KG1 (cell line): ENCODE measurements around the gene BUD31.
"Not testable (repeated sequence)": the region's sequence is repeated elsewhere in the genome, so short reads cannot be mapped to it uniquely, and the experiment has no call there.

Experiments used
- DNase-seq: peaks from one replicate; lab custom pipeline; 2025; lab: John Stamatoyannopoulos, UW

BUD31 gene

DNA sequence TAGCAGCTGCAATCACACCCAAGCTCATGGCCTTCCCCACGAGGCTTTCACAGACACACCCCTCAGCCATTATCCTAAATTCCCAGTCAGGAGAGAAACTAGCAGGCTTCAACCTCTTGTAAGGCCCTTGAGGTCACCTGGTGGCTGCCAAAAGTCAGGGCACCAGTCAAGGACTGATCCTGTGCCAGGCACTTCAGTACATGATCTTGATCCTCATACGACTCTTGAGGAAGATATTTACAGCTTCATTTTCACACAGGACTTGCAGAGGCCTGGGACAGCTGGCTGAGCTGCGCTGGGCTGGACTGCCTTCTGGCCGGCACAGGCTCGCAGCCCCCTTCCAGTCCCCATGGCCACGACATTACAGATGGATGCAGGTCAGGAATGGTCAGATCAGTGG lies 9.2 kb upstream of the BUD31 start:
- DNase-seq, result no peak

GRCh38 chr7:99402854-99403253 lies 5.9 kb upstream of the BUD31 start:
- no peak for DNase-seq

DNA sequence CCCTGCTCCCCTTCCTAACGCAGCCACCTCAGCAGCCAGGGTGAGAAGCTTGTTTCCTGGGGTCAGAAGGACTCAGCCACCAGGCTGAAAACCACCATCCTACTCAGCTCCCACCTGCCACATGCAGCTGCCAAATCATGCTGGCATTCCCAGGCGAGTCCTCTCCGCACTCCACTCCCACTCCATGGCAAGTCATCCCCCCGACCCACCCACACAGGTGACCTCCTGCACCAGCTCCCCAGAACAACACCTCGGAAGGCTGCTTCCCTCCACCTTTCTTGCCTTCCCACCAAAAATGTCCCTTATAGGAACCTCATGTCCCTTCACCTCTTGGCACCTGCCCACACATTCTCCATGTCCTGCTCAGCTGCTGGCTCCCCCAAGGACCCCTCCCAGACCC lies 5.0 kb upstream of the BUD31 start:
- no peak for DNase-seq

GRCh38 chr7:99404235-99404976 lies 4.4 kb upstream of the BUD31 start:
- DNase-seq, result no peak

DNA sequence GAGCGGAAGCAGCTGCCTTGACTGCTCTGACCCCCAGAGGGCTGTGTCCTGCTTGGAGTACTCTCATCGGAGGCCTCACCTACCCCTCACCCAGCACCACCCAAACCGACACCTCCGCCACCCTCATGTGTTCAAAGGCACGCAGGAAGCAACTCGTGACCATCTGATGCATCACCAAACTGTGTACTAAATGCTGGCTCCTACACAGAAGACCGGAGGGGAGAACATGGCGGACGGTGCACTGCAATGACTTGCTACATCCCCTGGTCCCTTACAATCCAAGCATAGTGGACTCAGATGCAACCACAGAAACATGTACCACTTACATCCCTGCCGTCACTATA lies 3.8 kb upstream of the BUD31 start:
- no peak for DNase-seq

GRCh38 chr7:99406557-99406956 lies 2.2 kb upstream of the BUD31 start:
- DNase-seq, result no peak

DNA sequence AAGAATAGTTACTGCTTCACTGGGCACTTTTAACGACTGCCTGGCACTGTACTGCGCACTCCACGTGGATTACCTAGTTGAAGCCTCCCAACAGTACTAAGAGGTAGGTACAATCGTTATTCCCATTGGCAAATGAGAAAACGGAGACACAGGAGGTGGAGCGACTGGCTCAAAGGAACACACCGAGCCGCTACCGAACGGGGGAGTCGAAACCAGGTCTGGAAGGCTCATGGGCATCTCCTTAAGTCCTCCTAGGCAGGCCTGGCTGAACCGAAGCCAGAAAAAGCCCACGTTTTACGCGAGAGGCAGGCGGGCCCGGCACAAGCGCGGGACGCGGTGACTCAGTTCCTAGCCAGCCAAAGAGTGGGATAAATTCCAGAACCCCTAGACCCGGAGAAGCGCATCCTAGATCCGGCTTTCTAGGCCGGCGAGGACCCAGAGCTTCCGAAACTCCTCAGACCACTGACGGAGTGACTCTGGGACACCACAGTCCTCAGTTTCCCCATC lies 844 bp upstream of the BUD31 start:
- no peak for DNase-seq

DNA sequence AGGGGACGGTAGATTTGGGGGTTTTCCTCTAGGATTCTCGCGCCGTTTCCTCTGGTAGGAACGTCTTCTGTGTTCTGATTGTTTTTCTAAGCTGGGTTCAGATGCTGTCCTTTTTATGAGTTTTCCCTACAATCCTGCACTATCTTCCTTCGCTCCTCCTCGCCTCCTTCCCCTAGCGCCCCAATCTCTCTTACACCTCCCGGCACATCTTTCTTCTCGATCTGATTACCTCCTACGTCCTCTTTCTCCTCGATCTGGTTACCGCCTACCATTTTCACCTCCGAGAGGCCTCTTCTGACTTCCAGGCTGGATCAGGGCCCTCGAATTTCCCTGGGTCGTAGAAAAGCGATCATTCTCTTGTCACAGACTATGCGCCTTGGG lies 413 bp downstream of the BUD31 start:
- no peak for DNase-seq

- no peak for DNase-seq
Observed at GRCh38 chr7:99409806-99410205, 1.0 kb downstream of the BUD31 start.

DNA sequence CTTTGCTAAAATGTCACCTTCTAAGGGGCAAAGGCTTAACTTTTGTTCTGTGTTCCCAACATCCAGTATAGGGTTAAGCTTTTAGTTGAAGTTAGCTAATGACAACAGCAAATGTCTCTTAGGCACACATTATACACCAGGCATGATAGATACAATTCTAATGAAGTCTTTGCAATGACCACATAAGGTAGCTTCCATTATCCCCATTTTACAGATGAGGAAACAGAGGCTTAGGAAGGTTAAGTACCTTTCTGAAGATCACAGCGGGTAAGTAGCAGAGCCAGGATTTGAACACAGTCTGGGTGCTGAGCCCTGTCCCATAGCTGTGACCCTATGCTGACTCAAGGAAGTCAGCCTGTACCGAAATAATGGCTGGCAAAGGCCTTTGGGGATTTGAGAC lies 1.9 kb downstream of the BUD31 start:
- no peak for DNase-seq

GRCh38 chr7:99415513-99416127 lies 6.9 kb downstream of the BUD31 start:
- DNase-seq, result not testable (repeated sequence)

DNA sequence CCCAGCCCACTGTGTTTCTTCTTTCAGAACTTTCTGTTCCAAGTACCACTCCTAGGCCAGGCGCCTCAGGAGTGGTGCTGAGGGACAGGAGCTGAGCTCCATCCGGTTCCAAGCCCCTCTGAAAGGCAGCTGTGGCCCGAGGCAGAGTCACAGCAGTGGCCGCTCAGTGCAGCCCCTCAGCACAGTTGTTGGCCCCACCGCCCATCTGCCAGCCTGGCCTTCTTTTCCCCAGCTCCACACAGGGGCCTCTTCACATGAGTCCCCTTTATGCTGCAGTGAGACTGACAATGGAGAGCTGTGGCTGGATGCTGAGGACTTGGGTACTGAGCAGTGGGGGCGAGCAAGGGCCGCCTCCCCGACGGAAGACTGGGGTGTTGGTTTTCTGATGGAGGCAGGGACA lies 9.5 kb downstream of the BUD31 start:
- no peak for DNase-seq

DNA sequence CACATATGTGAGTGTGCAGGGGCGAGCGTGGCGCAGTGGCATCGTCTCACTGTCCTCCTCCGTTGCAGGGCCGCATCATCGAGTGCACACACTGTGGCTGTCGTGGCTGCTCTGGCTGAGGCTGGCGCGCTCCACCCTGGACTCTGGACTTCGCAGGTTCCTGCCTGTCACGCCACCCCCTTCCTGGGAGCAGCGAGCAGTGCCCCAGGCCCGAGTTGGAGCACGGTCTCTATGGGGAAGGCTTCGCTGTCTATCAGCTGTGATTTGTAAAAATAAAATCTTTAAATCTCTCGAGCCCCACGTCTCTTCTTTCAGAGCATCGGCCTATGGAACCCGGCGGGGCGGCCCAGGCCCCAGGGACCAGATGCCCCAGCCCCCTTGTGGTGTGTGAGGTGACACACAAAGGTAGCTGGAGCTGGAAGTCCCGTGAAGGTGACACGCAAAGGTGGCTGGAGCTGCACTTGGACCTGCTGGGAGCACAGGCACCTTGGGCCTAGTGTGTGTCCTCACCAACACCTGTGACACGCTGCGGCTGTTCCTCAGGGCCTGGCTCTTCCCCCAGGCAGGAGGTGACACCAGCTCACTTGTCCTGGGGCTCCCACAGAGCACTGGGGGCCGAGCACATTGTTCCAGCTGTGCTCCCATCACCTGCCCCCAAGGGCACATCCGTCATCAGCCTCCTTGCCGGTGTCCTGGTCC lies 10.7 kb downstream of the BUD31 start:
- no peak for DNase-seq

- no peak for DNase-seq
Observed at GRCh38 chr7:99420213-99420612, 11.4 kb downstream of the BUD31 start.

DNA sequence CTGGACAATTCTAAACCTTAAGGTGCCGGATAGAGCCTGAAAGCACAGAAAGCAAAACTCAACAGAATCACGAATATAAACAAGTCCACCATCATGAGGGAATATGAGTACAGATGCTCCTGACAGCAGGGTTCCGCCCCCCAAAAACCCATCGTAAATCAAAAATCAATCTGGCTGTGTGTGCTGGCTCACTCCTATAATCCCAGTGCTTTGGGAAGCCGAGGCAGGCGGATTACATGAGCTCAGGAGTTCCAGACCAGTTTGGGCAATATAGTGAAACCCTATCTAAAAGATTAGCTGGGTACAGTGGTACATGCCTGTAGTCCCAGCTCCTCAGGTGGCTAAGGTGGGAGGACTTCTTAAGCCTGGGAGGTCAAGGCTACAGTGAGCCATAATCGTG lies 12.2 kb downstream of the BUD31 start:
- DNase-seq, result no peak

DNA sequence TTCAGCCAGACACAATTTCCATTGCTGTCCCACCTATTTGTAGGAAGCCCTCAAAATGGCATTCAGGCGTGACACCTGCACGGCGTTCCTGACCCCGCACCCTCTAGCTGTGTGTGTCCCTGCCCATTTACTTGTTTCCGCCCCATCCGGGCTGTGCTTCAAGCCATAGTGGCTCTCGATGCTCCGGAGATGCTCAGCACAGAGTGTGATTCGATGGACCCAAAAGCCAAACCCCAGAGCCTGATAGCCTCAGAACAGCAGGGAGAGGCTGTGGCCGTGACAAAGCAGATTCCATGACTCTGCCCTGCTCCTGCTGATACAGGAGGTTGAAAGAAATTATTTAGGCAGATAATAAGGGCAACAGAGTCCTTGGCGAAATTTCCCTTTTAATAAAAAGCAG lies 13.4 kb downstream of the BUD31 start:
- DNase-seq, result no peak

- no peak for DNase-seq
Observed at GRCh38 chr7:99422625-99423024, 13.9 kb downstream of the BUD31 start.

- no peak for DNase-seq
Observed at GRCh38 chr7:99424932-99425730, 16.4 kb downstream of the BUD31 start.

DNA sequence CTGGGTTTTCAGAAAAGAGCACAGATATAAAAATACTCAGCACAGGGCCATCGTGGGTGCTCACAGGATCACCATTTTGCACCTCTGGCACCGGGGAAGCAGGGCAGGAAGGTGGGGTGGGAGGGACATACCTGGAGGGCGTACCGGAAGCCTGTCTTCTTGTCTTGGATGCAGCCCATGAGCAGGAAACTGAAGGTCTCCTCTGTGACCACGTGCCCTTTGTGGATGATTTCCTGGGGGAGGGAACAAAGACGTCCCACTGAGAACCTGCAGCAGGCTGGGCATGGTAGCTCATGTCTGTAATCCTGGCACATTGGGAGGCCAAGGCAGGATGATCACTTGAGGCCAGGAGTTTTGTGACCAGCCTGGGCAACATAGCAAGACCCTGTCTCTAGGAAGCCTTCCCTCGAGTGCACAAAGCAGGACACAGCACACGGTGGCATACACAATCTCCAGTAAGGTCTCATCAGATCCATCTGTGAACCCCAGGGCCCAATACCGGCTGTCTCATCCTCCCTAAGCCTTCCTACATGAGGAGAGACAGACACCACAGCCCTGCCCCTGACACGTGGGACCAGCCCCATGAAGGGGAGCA lies 20.3 kb downstream of the BUD31 start:
- DNase-seq, result no peak

GRCh38 chr7:99429756-99430155 lies 21.0 kb downstream of the BUD31 start:
- DNase-seq, result no peak

DNA sequence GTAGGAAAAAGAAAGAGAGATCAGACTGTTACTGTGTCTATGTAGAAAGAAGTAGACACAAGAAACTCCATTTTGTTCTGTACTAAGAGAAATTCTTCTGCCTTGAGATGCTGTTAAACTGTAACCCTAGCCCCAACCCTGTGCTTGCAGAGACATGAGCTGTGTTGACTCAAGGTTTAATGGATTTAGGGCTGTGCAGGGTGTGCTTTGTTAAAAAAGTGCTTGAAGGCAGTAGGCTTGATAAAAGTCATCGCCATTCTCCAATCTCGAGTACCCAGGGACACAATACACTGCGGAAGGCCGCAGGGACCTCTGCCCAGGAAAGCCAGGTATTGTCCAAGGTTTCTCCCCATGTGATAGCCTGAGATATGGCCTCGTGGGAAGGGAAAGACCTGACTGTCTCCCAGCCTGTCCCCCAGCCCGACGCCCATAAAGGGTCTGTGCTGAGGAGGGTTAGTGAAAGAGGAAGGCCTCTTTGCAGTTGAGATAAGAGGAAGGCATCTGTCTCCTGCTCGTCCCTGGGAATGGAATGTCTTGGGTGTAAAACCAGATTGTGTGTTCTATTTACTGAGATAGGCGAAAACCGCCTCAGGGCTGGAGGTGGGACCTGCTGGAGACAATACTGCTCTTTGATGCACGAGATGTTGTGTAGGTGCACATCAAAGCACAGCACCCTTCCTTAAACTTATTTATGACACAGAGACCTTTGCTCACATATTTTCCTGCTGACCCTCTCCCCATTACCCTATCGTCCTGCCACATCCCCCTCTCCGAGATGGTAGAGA lies 23.2 kb downstream of the BUD31 start:
- DNase-seq, result not testable (repeated sequence)
